ENCODE results near the gene RNPEPL1. TPM values are rescaled to one million over a fixed set of nuclear protein-coding genes. Genes with fewer than 3 reads are reported as not detected.

Gene RNPEPL1
- total and polyA plus RNA-seq, 10 of the 15 experiments (the other 5 are each of a cell fraction or from before 2014, with no cell fraction given) = 0.24 to 49.5 (median 6.8) TPM

DNA sequence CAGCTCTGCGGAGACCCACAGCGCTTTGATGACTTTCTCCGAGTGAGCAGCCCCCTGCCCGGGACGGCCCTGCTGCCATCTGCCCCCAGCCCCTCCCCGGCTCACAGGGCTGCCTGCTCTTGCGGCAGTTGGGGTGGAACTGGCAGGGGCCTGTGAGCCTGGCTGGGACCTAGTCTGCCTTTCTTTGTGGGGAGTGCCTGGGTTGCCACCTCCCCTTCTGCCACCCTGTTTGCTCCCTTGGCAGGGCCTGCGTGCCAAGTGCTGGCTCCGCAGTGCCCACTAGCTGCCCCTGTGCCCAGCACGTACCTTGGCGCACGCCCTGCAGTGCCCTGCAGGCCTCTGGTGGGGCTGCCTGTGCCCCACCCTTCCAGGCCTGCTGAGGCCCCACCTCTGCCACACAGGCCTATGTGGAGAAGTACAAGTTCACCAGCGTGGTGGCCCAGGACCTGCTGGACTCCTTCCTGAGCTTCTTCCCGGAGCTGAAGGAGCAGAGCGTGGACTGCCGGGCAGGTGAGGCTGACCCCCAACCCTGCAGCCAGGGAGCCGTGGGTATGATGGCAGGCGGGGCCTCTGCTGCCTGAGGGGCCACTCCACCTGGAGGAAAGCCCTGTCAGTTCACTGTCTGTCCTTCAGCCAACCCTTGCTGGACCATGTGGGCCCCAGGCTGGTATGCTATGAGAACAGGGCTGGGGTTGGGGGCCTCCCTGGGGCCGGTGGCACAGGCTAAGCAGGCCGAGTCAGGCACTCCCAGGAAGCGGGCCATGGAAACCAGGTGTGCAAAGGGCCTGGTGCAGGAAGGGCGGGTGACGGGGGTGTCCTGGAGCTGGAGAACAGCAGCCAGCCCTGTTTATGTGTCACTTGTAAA is 7.0 kb downstream of the RNPEPL1 start (continued):
- TF ChIP-seq ESRRA (IDR thresholded peaks at IDR 0.05; ENCODE audit: low read length) (no peak), ZNF207 (IDR thresholded peaks at IDR 0.05; ENCODE audit: borderline replicate concordance) (no peak), ZNF622 (IDR thresholded peaks at IDR 0.05) (no peak), CHD2 (IDR thresholded peaks at IDR 0.05; ENCODE audit: borderline replicate concordance, low read depth, low read length) (no peak)
- TF ChIP-seq, protein P1, sequence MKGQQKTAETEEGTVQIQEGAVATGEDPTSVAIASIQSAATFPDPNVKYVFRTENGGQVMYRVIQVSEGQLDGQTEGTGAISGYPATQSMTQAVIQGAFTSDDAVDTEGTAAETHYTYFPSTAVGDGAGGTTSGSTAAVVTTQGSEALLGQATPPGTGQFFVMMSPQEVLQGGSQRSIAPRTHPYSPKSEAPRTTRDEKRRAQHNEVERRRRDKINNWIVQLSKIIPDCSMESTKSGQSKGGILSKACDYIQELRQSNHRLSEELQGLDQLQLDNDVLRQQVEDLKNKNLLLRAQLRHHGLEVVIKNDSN (IDR thresholded peaks at IDR 0.05; ENCODE audit: borderline replicate concordance, extremely low read length, insufficient read depth, low read depth, low read length) = no peak

DNA sequence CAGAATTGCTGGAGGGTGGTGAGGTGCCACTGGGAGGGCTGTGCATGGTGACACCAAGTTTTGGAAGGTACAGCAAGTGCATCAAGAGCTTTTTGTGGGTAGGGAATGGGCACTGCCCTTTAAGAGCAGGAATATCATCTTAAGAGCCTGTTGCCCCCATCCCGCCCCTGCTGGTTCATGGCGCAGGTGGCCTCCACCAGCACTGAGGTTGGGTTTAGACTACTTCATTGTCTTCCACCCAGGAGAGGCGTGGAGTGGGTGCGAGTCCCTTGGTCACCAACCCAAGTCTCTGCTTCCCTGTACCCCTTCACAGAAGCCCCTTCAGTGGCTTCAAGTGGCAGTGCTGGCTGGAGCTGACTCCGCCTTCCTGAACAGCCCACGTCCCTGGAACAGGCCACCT is 7.8 kb downstream of the RNPEPL1 start:
- Histone ChIP-seq H3K9me3 (replicated peaks; ENCODE audit: control insufficient read depth, insufficient read depth, low read length) (no peaks in the 10 kb centered on the region; the same call in 2 of the 3 replicates), H3K4me2 (ENCODE audit: control insufficient read depth, insufficient read depth) (no peak overlapping the region), H3K79me2 (ENCODE audit: control insufficient read depth, insufficient read depth, low read length) (peaks cover 2% of the 10 kb centered on the region), H3K36me3 (ENCODE audit: control insufficient read depth in 2 of 2, insufficient read depth in 2 of 2, low read length in 1 of 2) (peaks cover 0 to 7% of the 10 kb centered on the region in 2 experiments; a peak in 3 of 4 replicates), H3K27me3 (replicated peaks in 1 of 2; ENCODE audit: control insufficient read depth in 2 of 2, insufficient read depth in 2 of 2, low read length in 1 of 2) (no peaks in the 10 kb centered on the region), H3K4me1 (ENCODE audit: control insufficient read depth, insufficient read depth, low read length) (peaks cover 25% of the 10 kb centered on the region), H4K20me1 (ENCODE audit: control insufficient read depth, insufficient read depth) (no peaks in the 10 kb centered on the region; the same call in 1 of the 2 replicates), H2AFZ (ENCODE audit: control insufficient read depth, low read depth, low read length) (no peak overlapping the region), H3K27ac (ENCODE audit: control insufficient read depth, insufficient read depth) (no peak overlapping the region), H3K9ac (ENCODE audit: control insufficient read depth, insufficient read depth, low read length) (no peak overlapping the region), H3K4me3 (no peak overlapping the region)
- WGBS (ENCODE audit: insufficient coverage, insufficient replicate concordance, low lambda C conversion rate, missing lambda C conversion rate) = 82% methylated on average over 6 of the region's 6 CpGs
- FAIRE-seq (no peak), DNase-seq (ENCODE audit: low read depth, low spot score) (no peak), ATAC-seq (no peak)
- POLR2A ChIA-PET = no interaction called here
- in situ Hi-C loops (cut with MboI) (no loop called here), intact Hi-C loops (cut with micrococcal nuclease; ENCODE audit: unreplicated experiment) (no loop called here)
- CTCF ChIA-PET = no interaction called here
- no TSS peak for BruUV-seq (replicated peaks)
- SMC1A ChIA-PET (ENCODE audit: uncharacterized antibody, unreplicated experiment) = no interaction called here
- RAD21 ChIA-PET (ENCODE audit: unreplicated experiment) = no interaction called here
- TF ChIP-seq IKZF2 (IDR thresholded peaks at IDR 0.05) (no peak), CBX3 (IDR thresholded peaks at IDR 0.05; ENCODE audit: borderline replicate concordance, low read depth) (no peak), GATAD2B (conservative IDR thresholded peaks at IDR 0.05; ENCODE audit: low read depth) (no peak), POLR2A (IDR thresholded peaks at IDR 0.05; ENCODE audit: low read depth, low read length) (no peak), RUNX3 (IDR thresholded peaks at IDR 0.05; ENCODE audit: low read length) (no peak), ZNF274 (IDR thresholded peaks at IDR 0.05; ENCODE audit: insufficient read depth, insufficient read length) (no peak), CHD4 (IDR thresholded peaks at IDR 0.05) (no peak), BMI1 (IDR thresholded peaks at IDR 0.05; ENCODE audit: borderline replicate concordance) (no peak), MLLT1 (IDR thresholded peaks at IDR 0.05) (no peak)
- TF ChIP-seq, protein P2, sequence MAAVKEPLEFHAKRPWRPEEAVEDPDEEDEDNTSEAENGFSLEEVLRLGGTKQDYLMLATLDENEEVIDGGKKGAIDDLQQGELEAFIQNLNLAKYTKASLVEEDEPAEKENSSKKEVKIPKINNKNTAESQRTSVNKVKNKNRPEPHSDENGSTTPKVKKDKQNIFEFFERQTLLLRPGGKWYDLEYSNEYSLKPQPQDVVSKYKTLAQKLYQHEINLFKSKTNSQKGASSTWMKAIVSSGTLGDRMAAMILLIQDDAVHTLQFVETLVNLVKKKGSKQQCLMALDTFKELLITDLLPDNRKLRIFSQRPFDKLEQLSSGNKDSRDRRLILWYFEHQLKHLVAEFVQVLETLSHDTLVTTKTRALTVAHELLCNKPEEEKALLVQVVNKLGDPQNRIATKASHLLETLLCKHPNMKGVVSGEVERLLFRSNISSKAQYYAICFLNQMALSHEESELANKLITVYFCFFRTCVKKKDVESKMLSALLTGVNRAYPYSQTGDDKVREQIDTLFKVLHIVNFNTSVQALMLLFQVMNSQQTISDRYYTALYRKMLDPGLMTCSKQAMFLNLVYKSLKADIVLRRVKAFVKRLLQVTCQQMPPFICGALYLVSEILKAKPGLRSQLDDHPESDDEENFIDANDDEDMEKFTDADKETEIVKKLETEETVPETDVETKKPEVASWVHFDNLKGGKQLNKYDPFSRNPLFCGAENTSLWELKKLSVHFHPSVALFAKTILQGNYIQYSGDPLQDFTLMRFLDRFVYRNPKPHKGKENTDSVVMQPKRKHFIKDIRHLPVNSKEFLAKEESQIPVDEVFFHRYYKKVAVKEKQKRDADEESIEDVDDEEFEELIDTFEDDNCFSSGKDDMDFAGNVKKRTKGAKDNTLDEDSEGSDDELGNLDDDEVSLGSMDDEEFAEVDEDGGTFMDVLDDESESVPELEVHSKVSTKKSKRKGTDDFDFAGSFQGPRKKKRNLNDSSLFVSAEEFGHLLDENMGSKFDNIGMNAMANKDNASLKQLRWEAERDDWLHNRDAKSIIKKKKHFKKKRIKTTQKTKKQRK (IDR thresholded peaks at IDR 0.05; ENCODE audit: low read depth, low read length) = no peak

All from GM12878 (cell line).